Measurements from ENCODE around the gene CENPF.

The CENPF gene

GRCh38 chr1:214617843-214618242 is 14.8 kb downstream of the CENPF start:
- no peak for DNase-seq (ENCODE audit: low read depth in 2 of 2, low spot score in 1 of 2)

- no peak for DNase-seq (ENCODE audit: low read depth in 2 of 2, low spot score in 1 of 2)
Measured at GRCh38 chr1:214621236-214621635, 18.2 kb downstream of the CENPF start.

- DNase-seq (ENCODE audit: low read depth in 2 of 2, low spot score in 1 of 2): no peak
Measured at GRCh38 chr1:214623430-214623829, 20.4 kb downstream of the CENPF start.

- no peak for DNase-seq (ENCODE audit: low read depth in 2 of 2, low spot score in 1 of 2)
Measured at GRCh38 chr1:214632091-214632490, 29.1 kb downstream of the CENPF start.

DNA sequence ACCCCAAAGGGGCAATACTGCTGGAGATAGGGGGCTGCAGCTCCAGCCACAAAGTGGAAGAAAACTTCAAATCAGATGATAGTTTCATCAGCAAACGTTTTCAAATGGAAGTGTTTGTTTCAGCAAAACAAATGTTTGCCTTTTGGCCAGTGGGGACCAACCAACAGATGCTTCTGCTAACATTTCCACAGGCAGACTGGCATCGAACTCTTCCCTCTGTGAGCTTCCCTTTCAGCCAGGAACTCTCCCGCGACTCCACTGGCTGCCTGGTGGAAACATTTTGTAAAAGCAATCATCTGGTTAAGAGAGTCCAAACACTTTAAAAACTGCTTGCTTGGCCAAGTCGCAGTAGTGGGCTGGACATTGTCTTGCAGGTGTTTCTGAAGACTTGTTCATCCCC is 30.7 kb downstream of the CENPF start:
- DNase-seq (ENCODE audit: low read depth in 2 of 2, low spot score in 1 of 2): no peak

DNA sequence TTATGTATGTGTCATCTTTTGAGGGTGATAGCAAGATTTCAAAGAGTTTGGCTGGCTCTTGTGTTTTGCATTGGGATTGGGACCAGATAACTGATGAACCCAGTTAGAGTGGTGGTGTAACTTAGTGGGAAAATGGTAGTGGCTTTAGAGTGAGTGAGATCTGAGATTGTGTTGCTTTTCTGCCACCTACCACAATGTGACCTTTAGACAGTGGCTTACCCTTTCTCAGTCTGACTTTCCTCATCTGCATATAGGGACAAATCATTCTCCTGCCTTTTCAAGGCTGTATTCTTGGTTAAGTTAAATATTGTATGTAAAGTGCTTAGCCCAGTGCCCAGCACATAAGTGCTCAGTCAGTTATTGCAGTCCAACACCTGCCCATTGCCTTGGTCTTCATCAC is 31.3 kb downstream of the CENPF start:
- no peak for DNase-seq (ENCODE audit: low read depth in 2 of 2, low spot score in 1 of 2)

- no peak for DNase-seq (ENCODE audit: low read depth in 2 of 2, low spot score in 1 of 2)
Measured at GRCh38 chr1:214635086-214635485, 32.1 kb downstream of the CENPF start.

DNA sequence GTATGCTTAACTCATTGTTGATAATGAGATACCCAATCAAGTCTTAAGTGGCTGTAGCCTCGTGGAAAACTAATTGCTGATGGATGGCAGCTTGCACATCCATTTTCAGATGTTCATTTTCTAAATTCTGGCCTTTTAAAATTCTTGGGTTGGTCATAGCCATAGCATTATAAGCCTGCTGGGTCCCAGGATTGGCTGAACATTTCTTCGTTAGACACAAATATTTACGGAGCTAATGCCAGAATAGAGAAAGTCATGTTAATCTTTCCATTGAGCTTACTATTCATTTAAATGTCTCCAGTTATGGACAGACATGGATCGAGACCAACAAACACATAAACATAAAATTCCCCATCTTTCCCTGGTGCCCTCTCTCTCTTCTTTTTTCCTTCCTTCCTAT is 32.5 kb downstream of the CENPF start:
- no peak for DNase-seq (ENCODE audit: low read depth in 2 of 2, low spot score in 1 of 2)

GRCh38 chr1:214636436-214636835 is 33.4 kb downstream of the CENPF start:
- DNase-seq (ENCODE audit: low read depth in 2 of 2, low spot score in 1 of 2): no peak

GRCh38 chr1:214637125-214637524 is 34.1 kb downstream of the CENPF start:
- DNase-seq (ENCODE audit: low read depth in 2 of 2, low spot score in 1 of 2): no peak

- no peak for DNase-seq (ENCODE audit: low read depth in 2 of 2, low spot score in 1 of 2)
Measured at GRCh38 chr1:214637722-214638458, 34.9 kb downstream of the CENPF start.

GRCh38 chr1:214638459-214638807 is 35.4 kb downstream of the CENPF start:
- no peak for DNase-seq (ENCODE audit: low read depth in 2 of 2, low spot score in 1 of 2)

- DNase-seq (ENCODE audit: low read depth in 2 of 2, low spot score in 1 of 2): no peak
Measured at GRCh38 chr1:214638997-214639396, 36.0 kb downstream of the CENPF start.

GRCh38 chr1:214640431-214641213 is 37.6 kb downstream of the CENPF start:
- DNase-seq (ENCODE audit: low read depth in 2 of 2, low spot score in 1 of 2): no peak

DNA sequence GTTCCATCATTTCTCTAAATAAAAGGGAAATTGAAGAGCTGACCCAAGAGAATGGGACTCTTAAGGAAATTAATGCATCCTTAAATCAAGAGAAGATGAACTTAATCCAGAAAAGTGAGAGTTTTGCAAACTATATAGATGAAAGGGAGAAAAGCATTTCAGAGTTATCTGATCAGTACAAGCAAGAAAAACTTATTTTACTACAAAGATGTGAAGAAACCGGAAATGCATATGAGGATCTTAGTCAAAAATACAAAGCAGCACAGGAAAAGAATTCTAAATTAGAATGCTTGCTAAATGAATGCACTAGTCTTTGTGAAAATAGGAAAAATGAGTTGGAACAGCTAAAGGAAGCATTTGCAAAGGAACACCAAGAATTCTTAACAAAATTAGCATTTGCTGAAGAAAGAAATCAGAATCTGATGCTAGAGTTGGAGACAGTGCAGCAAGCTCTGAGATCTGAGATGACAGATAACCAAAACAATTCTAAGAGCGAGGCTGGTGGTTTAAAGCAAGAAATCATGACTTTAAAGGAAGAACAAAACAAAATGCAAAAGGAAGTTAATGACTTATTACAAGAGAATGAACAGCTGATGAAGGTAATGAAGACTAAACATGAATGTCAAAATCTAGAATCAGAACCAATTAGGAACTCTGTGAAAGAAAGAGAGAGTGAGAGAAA is 38.4 kb downstream of the CENPF start:
- no peak for DNase-seq (ENCODE audit: low read depth in 2 of 2, low spot score in 1 of 2)

GRCh38 chr1:214643030-214643429 is 40.0 kb downstream of the CENPF start:
- DNase-seq (ENCODE audit: low read depth in 2 of 2, low spot score in 1 of 2): no peak

GRCh38 chr1:214645712-214646111 is 42.7 kb downstream of the CENPF start:
- no peak for DNase-seq (ENCODE audit: low read depth in 2 of 2, low spot score in 1 of 2)

DNA sequence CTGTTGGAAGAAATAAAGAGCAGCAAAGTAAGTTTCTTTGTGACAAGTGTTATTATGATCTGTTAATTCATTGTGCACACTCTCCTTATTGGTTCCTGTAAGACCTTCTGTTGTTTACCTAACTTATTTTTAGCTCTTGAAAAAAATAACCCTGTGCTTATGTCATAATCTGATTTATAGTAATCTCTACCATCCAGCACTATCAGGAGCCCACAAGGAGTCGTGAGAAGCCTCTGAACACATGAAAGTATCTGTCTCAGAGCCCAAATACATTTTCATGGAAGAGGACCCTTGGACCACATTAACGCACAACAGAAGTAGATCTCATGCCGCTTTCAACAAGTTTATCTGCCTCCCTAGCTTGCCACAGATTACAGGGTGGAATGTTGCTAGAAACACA is 45.8 kb downstream of the CENPF start:
- DNase-seq (ENCODE audit: low read depth in 2 of 2, low spot score in 1 of 2): no peak

- DNase-seq (ENCODE audit: low read depth in 2 of 2, low spot score in 1 of 2): no peak
Measured at GRCh38 chr1:214649607-214650006, 46.6 kb downstream of the CENPF start.

DNA sequence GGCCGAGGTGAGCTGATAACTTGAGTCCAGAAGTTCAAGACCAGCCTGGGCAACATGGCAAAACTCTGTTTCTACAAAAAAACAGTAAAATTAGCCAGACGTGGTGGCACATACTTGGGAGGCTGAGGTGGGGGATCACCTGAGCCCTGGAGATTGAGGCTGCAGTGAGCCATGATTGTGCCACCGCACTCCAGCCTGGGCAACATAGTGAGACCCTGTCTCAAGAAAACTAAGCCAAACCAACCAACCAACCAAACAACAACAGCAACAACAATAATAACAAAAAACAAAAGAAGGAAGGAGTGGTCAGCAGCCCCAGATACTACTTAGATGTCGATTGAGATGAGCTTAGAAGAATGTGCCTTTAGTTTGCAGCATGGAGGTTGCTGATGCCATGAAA is 47.7 kb downstream of the CENPF start:
- DNase-seq (ENCODE audit: low read depth in 2 of 2, low spot score in 1 of 2): no peak

GRCh38 chr1:214657299-214657698 is 54.3 kb downstream of the CENPF start:
- no peak for DNase-seq (ENCODE audit: low read depth in 2 of 2, low spot score in 1 of 2)

- no peak for DNase-seq (ENCODE audit: low read depth in 2 of 2, low spot score in 1 of 2)
Measured at GRCh38 chr1:214658175-214658574, 55.2 kb downstream of the CENPF start.
